ENCODE results near the gene FOXO1.

Gene FOXO1

GRCh38 chr13:40539576-40540327 lies 126.7 kb downstream of the FOXO1 start:
- DNase-seq, result no peak

- DNase-seq, result no peak
These were observed 129.1 kb downstream of the FOXO1 start for GRCh38 chr13:40537146-40537895.

GRCh38 chr13:40536443-40537113 lies 129.9 kb downstream of the FOXO1 start:
- DNase-seq, result no peak

DNA sequence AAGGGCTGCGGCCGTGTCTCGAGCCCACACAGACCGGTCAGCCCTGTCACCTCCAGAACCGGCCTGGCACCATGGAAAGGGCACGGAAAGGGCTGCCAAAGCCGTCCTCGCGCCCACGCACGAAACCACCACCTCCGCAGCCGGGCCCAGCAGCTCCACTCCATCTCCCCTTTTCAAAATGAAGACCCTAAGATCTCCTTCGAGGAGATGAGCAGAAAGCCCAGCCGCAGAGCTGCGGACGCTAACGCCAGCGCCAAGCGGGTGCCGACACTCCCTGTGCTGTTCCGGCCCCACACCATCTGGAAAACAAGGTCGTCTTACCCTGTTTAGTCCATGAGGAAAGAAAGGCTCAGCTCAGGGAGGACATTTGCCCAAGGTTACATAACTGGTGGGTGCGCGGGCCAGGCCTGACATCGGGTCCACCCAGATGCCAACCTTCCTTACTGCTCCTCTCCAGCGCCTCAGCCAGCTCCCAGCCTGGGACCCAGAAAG lies 131.1 kb downstream of the FOXO1 start:
- DNase-seq, result no peak

DNA sequence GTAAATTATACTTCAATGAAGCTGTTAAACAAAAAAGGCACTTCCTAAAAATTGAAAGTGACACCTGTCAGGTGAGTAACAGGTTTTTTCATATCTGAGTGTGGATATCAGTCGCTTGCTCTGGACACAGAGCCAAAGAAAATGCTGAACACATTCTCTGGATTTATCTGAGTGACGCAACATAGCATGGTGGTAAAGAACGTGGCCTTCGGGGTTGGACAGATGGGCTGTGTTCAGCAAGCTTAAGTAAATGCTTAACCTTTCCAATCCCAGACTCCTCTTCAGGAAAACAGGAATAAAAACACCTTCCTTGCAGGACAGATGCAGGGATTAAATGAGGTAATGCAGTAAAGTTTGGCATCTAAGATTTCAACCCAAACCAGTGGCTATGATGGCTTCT lies 132.0 kb downstream of the FOXO1 start:
- no peak for DNase-seq

GRCh38 chr13:40533072-40533471 lies 133.4 kb downstream of the FOXO1 start:
- DNase-seq, result no peak

DNA sequence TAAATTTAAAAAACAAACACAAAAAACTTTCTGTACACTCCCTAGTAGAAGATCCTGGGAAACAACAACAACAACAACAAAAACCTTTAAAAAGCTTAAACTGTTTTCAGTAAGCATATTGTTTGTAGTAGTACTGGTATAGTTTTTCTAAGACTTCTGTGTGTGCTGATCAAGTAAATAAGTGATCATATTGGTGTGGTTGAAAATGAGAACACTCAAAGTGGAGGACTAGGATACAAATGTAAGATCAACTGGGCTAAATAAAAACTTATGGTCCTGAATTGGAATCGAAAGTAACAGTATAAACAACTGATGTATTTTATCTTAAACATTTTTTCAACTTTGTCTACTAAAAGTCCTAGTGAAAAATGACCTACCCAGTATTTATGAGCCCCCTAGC lies 135.5 kb downstream of the FOXO1 start:
- no peak for DNase-seq

- DNase-seq, result no peak
These were observed 137.6 kb downstream of the FOXO1 start for GRCh38 chr13:40528881-40529280.

DNA sequence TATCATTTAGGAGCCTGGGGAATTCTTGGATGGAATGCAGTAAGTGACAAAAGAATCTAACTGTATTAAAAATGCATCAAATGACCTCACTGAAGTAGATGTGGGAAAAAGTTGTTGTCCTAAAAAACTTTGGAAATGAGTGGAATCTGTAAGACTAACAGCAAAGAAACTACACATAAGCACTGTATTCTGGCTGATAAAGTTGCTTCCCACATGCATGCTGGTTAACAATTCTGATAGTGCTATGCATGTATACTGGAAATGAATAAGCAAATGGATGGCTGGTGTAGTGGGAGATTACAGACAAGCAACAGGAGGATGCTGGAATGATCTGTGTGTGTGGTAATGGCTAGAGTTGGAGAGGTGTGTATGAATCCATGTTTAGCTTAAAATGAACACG lies 138.5 kb downstream of the FOXO1 start:
- no peak for DNase-seq

GRCh38 chr13:40522282-40522681 lies 144.2 kb downstream of the FOXO1 start:
- no peak for DNase-seq

- DNase-seq, result no peak
These were observed 145.5 kb downstream of the FOXO1 start for GRCh38 chr13:40520916-40521315.

- DNase-seq, result no peak
These were observed 146.8 kb downstream of the FOXO1 start for GRCh38 chr13:40519637-40520036.

- no peak for DNase-seq
These were observed 148.0 kb downstream of the FOXO1 start for GRCh38 chr13:40518481-40518882.

GRCh38 chr13:40517486-40518480 lies 148.7 kb downstream of the FOXO1 start:
- DNase-seq, result no peak

- DNase-seq, result no peak
These were observed 150.7 kb downstream of the FOXO1 start for GRCh38 chr13:40515702-40516101.

DNA sequence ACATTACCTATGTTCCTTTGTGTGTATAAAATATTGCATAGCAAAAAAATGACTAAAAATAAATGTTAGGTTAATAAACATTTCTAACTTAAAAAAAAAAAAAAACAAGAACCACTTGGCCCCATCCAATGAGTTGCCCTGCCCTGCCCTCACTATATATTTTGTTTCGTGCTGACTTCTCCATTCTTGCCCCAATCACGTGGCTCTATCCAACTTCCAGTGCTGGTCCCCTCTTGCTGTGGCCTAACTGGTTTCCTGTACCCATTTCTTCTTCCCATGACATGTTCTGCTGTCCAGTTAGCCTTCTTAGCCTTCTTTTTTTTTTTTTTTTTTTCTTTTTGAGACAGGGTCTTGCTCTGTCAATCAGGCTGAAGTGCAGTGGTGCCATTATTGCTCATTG lies 151.6 kb downstream of the FOXO1 start:
- no peak for DNase-seq

- no peak for DNase-seq
These were observed 156.6 kb downstream of the FOXO1 start for GRCh38 chr13:40509876-40510275.

DNA sequence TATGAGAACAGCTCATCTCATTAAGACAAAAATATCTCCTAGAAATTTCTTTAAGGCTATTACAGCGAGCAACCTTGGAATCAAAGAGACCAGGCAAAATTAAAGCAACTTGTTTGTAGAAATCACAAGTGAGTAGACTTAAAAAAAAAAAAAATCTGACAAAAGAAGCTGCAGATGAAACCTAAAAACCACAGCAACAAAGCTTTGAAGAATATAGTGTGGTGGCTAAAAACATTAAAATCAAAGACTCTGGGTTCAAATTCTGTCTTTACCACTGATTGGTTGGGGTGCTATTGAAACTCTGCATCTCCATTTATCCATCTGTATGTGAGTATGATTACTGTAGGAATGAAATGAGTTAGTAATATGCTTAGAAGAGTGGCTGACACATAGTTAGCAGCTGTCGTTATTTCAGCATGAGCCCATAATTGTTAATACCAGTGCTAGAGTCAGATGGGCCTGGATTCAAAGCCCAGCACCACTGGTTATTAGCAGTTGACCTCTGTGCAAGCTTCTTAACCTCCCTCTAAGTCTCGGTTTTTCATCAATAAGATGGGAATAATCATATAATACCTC lies 157.6 kb downstream of the FOXO1 start:
- DNase-seq, result no peak

- no peak for DNase-seq
These were observed 158.3 kb downstream of the FOXO1 start for GRCh38 chr13:40508127-40508526.

DNA sequence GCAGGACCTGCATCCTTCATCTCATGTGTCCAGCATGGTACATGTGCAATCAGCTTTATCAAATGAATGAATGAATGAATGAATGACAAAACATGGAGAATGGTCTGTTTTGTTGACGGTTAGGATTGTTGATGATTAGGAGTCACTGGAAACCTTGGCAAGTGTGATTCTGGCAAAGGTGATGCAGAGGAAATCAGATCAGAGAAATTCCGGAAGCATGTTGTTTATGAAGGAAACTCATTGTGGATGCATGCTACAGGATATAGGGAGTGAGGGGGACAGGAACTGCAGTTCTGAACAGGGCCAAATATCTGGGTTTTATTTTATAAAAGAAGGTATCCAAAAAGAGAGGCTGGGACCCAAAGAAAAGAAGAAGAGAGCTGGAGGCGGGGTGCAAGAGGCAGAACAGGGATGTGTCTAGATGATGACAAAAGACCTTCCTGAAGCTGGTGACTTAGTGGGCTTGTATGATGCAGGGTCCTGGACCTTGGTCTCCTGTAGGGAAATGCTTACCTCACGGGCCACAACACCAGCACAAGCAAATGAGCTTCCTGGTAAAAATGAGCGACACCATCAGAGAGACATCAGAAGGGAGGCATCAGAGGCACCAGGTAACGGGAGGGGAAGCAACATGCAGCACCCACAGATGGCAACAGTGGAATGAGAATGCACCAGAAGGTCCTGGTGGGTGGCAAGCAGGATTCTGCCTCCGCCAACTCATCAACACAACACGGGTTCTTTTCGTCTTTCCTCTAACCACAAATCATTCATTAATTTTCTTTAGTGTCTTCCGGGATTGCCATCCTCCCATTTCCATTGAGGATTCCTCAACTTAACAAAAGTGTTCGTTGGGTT lies 159.6 kb downstream of the FOXO1 start:
- no peak for DNase-seq
